HCT116 (cell line): ENCODE results near the gene PDCD6IP. TPM values are rescaled to one million over a fixed set of nuclear protein-coding genes. Genes with fewer than 3 reads are reported as not detected.

Experiments used
- ATAC-seq: fragments of 200-7000 bp; cut with Tn5 transposase; 2 replicates; pipeline ENCODE4 v1.9.1; 2020; ENCODE audit warnings: mild to moderate bottlenecking, moderate library complexity
- BruUV-seq: library from RNA; stranded (reverse); fragments of 400-500 nt; replicated peaks from 2 replicates; lab custom pipeline; 2021; lab: Mats Ljungman, UMichigan
- CTCF ChIA-PET: fragments of 300-600 bp; sonication (Branson Sonifier 250); formaldehyde crosslinking; loops from one replicate; lab custom pipeline; 2021; ENCODE audit warnings: antibody characterized with exemption; lab: Charles Lee
- POLR2A ChIA-PET: fragments of 300-600, 350-600 bp; sonication (Branson Sonifier 250); formaldehyde crosslinking; loops from one replicate; lab custom pipeline; 2021; ENCODE audit warnings: antibody characterized with exemption; lab: Charles Lee
- RAD21 ChIA-PET, 2 experiments: fragments of 300-600 bp; sonication (Branson Sonifier 250); formaldehyde crosslinking; loops; one replicate each; lab custom pipeline; 2023; ENCODE audit warnings: low total read pairs in 2 of 2; ENCODE audit not compliant: uncharacterized antibody in 2 of 2, unreplicated experiment in 2 of 2, low non-redundant PET in 1 of 2; lab: Charles Lee
- DNase-seq: peaks from one replicate; pipeline ENCODE4 v3.0.0-alpha.2; 2010; ENCODE audit warnings: low read depth, low spot score
- H2AFZ ChIP-seq: fragments of 200-600 bp; shearing (Covaris generic), sonication (generic); 2 replicates; pipeline ENCODE4 v1.6.1; 2017; ENCODE audit warnings: low read depth, mixed run types, mixed read lengths, antibody characterized with exemption, low read length; ENCODE audit not compliant: poor library complexity, severe bottlenecking
- H3K27ac ChIP-seq: 2 replicates; pipeline ENCODE4 v1.5.1; 2012; ENCODE audit warnings: low read depth, low read length
- H3K27me3 ChIP-seq: fragments of 200-600 bp; sonication (generic); 2 replicates; pipeline ENCODE4 v1.6.1; 2016; ENCODE audit warnings: mixed run types, low read length, mixed read lengths; ENCODE audit not compliant: insufficient read depth
- H3K36me3 ChIP-seq, 2 experiments: fragments of 200-500 bp in 1 of 2; fragments of 200-600 bp in 1 of 2; sonication (Bioruptor generic) in 1 of 2; sonication (generic) in 1 of 2; 2 replicates each; pipeline versions ENCODE4 v1.5.1 to v1.6.1; 2014 to 2016; ENCODE audit warnings: low read length in 2 of 2, inconsistent platforms in 1 of 2, mixed read lengths in 1 of 2, mixed run types in 1 of 2; ENCODE audit not compliant: insufficient read depth in 2 of 2, control insufficient read depth in 1 of 2
- H3K4me1 ChIP-seq, 2 experiments: fragments of 200-600 bp in 1 of 2; sonication (generic) in 1 of 2; 2 replicates each; pipeline versions ENCODE4 v1.5.1 to v1.6.1; 2012 to 2017; ENCODE audit warnings: low read length in 2 of 2, inconsistent platforms in 1 of 2, mild to moderate bottlenecking in 1 of 2, mixed read lengths in 1 of 2, mixed run types in 1 of 2, moderate library complexity in 1 of 2; ENCODE audit not compliant: insufficient read depth in 2 of 2, control insufficient read depth in 1 of 2
- H3K4me2 ChIP-seq: fragments of 200-600 bp; sonication (generic); 2 replicates; pipeline ENCODE4 v1.6.1; 2017; ENCODE audit warnings: mixed run types, low read length, mixed read lengths
- H3K4me3 ChIP-seq, 2 experiments: fragments of 200-600 bp in 1 of 2; sonication (generic) in 1 of 2; replicated peaks in 1 of 2; 2 replicates each; pipeline ENCODE4 v1.5.1; 2011 to 2016; ENCODE audit warnings: low read length in 2 of 2, control low read depth in 1 of 2, low read depth in 1 of 2, mild to moderate bottlenecking in 1 of 2, mixed read lengths in 1 of 2, mixed run types in 1 of 2
- H3K79me2 ChIP-seq: fragments of 200-600 bp; sonication (generic); 2 replicates; pipeline ENCODE4 v1.6.1; 2017; ENCODE audit warnings: mild to moderate bottlenecking, mixed run types, low read length, moderate library complexity, mixed read lengths; ENCODE audit not compliant: insufficient read depth
- H3K9ac ChIP-seq: fragments of 200-600 bp; sonication (generic); 2 replicates; pipeline ENCODE4 v1.6.1; 2016; ENCODE audit warnings: low read length, mixed read lengths
- H3K9me2 ChIP-seq: fragments of 200-600 bp; sonication (generic), shearing (Covaris generic); 2 replicates; pipeline ENCODE4 v1.6.1; 2017; ENCODE audit warnings: mixed run types, mild to moderate bottlenecking, moderate library complexity; ENCODE audit not compliant: insufficient read depth
- H3K9me3 ChIP-seq, 2 experiments: fragments of 200-500 bp in 1 of 2; fragments of 200-600 bp in 1 of 2; sonication (Bioruptor generic) in 1 of 2; sonication (generic) in 1 of 2; 2 replicates each; pipeline ENCODE4 v1.6.1; 2014 to 2017; ENCODE audit warnings: low read length in 2 of 2, mixed read lengths in 2 of 2, inconsistent platforms in 1 of 2, low read depth in 1 of 2, mild to moderate bottlenecking in 1 of 2, mixed run types in 1 of 2, moderate library complexity in 1 of 2; ENCODE audit not compliant: control insufficient read depth in 1 of 2, insufficient read depth in 1 of 2
- H4K20me1 ChIP-seq: fragments of 200-600 bp; sonication (generic), shearing (Covaris generic); 2 replicates; pipeline ENCODE4 v1.6.1; 2017; ENCODE audit warnings: mixed run types, mild to moderate bottlenecking, moderate library complexity; ENCODE audit not compliant: insufficient read depth
- CBX3 ChIP-seq: IDR thresholded peaks from 2 replicates; pipeline ENCODE4 v1.6.1; 2012; ENCODE audit warnings: low read depth
- EGR1 ChIP-seq: IDR thresholded peaks from 2 replicates; pipeline ENCODE4 v1.6.1; 2012; ENCODE audit warnings: low read depth
- ELF1 ChIP-seq: IDR thresholded peaks from 2 replicates; pipeline ENCODE4 v1.6.1; 2012; ENCODE audit warnings: low read depth, borderline replicate concordance
- EZH2 ChIP-seq: fragments of 200-600 bp; sonication (generic); IDR thresholded peaks from 2 replicates; pipeline ENCODE4 v1.6.1; 2017; ENCODE audit warnings: antibody characterized with exemption, mixed run types
- FOSL1 ChIP-seq: IDR thresholded peaks from 2 replicates; pipeline ENCODE4 v1.6.1; 2012; ENCODE audit warnings: low read depth
- JUND ChIP-seq: IDR thresholded peaks from 2 replicates; pipeline ENCODE4 v1.6.1; 2012
- POLR2A ChIP-seq: IDR thresholded peaks from 2 replicates; pipeline ENCODE4 v1.7.0; 2011; ENCODE audit warnings: borderline replicate concordance; ENCODE audit not compliant: insufficient read depth, insufficient read length; ENCODE audit errors: extremely low read depth
- SIN3A ChIP-seq: IDR thresholded peaks from 2 replicates; pipeline ENCODE4 v1.6.1; 2012; ENCODE audit warnings: low read depth
- TCF7L2 ChIP-seq: IDR thresholded peaks from 2 replicates; pipeline ENCODE4 v1.7.0; 2011; ENCODE audit warnings: borderline replicate concordance, inconsistent platforms; ENCODE audit not compliant: insufficient read depth, insufficient read length; ENCODE audit errors: extremely low read depth
- YY1 ChIP-seq: IDR thresholded peaks from 2 replicates; pipeline ENCODE4 v1.6.1; 2011; ENCODE audit warnings: low read length, low read depth, moderate library complexity, mild to moderate bottlenecking; ENCODE audit not compliant: insufficient replicate concordance; ENCODE audit errors: extremely low read depth
- ZBTB33 ChIP-seq: IDR thresholded peaks from 2 replicates; pipeline ENCODE4 v1.6.1; 2011; ENCODE audit warnings: mild to moderate bottlenecking, low read length, moderate library complexity; ENCODE audit not compliant: insufficient replicate concordance; ENCODE audit errors: extremely low read depth
- ZNF274 ChIP-seq: fragments of 200-500 bp; sonication (Bioruptor generic); IDR thresholded peaks from 2 replicates; pipeline ENCODE4 v1.6.1; 2014; ENCODE audit warnings: mild to moderate bottlenecking, low read depth, low read length, inconsistent platforms
- intact Hi-C: fragments of 100-400 bp; cut with micrococcal nuclease; formaldehyde crosslinking; loops from 2 replicates; pipeline ENCODE4 v1.10.0; 2022
- total RNA-seq: library from RNA; stranded (reverse); gene quantifications from one replicate; pipeline ENCODE4 v1.2.1, GENCODE V29; 2021; ENCODE audit not compliant: unreplicated experiment
- TF ChIP-seq, protein P1 (sequence below): IDR thresholded peaks from 2 replicates; pipeline ENCODE4 v1.6.1; 2012; ENCODE audit warnings: low read depth

Gene PDCD6IP
- total RNA-seq, 1 experiment from 2014 or later = 241 TPM

DNA sequence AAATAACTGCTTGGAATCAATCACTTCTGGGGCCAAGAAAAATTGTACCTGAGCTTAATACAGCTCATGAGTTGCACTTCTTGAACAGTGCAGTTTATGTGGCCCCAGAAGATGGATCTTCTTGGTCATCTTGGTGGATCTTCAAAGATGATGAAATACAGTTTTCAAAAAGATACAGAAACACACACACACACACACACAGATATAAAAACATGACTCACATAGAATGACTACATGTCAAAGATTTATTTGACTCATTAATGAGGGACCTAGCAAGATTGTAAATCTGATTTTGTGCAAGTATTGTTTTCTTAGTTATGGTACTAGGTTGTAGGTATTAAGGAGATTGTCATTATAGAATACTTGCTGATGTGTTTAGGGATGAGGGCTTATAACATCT, 32.6 kb downstream of the PDCD6IP start:
- intact Hi-C loops = no loop called here
- no peak overlapping the region for H3K4me2 ChIP-seq
- no peaks in the 10 kb centered on the region for H3K9me3 ChIP-seq
- BruUV-seq = no TSS peak
- H2AFZ ChIP-seq = no peak overlapping the region
- H3K27ac ChIP-seq = no peak overlapping the region
- H3K4me1 ChIP-seq = no peaks in the 10 kb centered on the region
- POLR2A ChIA-PET = no interaction called here
- H3K9me2 ChIP-seq = no peaks in the 10 kb centered on the region
- DNase-seq (no peak), ATAC-seq (no peak)
- H3K4me3 ChIP-seq = no peak overlapping the region
- peaks cover 11 to 31% of the 10 kb centered on the region in 2 experiments for H3K36me3 ChIP-seq
- no peak overlapping the region for H3K9ac ChIP-seq
- peaks cover 41% of the 10 kb centered on the region for H3K79me2 ChIP-seq
- TF ChIP-seq CBX3 (no peak), EGR1 (no peak), JUND (no peak), TCF7L2 (no peak), ZBTB33 (no peak)
- TF ChIP-seq, all 23 proteins: peak for 0
- ChIA-PET CTCF (no interaction called here), RAD21 (no interaction called here)
- Histone ChIP-seq H3K27me3 (no peaks in the 10 kb centered on the region), H4K20me1 (no peaks in the 10 kb centered on the region)

DNA sequence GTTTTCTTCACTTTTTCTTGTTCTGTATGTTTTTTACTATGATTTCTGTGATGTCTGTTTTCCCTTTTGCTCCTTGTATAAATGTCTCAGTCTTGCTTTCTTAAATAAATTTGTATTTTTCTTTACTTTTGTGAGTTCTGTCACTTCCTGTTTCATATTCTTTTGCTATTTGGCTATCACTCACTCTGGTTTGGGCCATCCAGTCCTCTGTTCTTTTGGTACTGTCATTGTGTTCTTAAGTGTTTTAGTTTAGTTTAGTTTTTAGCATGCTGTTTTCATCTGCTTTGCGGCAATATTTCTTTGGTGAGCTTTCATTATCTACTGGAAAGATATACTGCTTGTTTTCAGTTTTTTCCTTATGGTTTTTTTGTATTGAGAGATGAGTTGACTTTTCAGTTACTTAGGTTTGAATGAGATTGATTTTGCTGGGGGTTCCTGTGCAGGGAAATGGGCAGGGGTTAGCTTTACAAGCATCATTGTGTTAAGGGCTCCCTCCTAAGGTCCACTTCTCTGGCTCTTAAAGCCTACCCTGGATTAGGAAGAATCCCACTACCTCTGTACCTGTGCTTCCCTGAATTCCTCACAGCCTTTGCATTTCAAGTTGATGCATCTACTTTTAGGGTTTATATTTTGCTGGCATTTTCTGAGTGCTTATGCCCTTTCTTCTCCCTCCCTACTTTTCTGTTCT, 35.1 kb downstream of the PDCD6IP start:
- Histone ChIP-seq H3K4me1 (no peaks in the 10 kb centered on the region), H3K9me2 (no peaks in the 10 kb centered on the region), H2AFZ (no peak overlapping the region), H3K4me2 (no peak overlapping the region), H3K79me2 (peaks cover 41% of the 10 kb centered on the region), H4K20me1 (no peaks in the 10 kb centered on the region), H3K36me3 (peaks cover 10 to 24% of the 10 kb centered on the region in 2 experiments), H3K9me3 (no peaks in the 10 kb centered on the region), H3K9ac (no peak overlapping the region), H3K4me3 (no peak overlapping the region), H3K27me3 (no peaks in the 10 kb centered on the region), H3K27ac (no peak overlapping the region)
- RAD21 ChIA-PET = no interaction called here
- BruUV-seq = no TSS peak
- intact Hi-C loops = no loop called here
- no peak for DNase-seq
- ATAC-seq = no peak
- CTCF ChIA-PET = no interaction called here
- POLR2A ChIA-PET = no interaction called here
- TF ChIP-seq EZH2 (no peak), ZNF274 (no peak), CBX3 (no peak), EGR1 (no peak), ELF1 (no peak), TCF7L2 (no peak), YY1 (no peak), POLR2A (no peak), FOSL1 (no peak), SIN3A (no peak)
- TF ChIP-seq, protein P1, sequence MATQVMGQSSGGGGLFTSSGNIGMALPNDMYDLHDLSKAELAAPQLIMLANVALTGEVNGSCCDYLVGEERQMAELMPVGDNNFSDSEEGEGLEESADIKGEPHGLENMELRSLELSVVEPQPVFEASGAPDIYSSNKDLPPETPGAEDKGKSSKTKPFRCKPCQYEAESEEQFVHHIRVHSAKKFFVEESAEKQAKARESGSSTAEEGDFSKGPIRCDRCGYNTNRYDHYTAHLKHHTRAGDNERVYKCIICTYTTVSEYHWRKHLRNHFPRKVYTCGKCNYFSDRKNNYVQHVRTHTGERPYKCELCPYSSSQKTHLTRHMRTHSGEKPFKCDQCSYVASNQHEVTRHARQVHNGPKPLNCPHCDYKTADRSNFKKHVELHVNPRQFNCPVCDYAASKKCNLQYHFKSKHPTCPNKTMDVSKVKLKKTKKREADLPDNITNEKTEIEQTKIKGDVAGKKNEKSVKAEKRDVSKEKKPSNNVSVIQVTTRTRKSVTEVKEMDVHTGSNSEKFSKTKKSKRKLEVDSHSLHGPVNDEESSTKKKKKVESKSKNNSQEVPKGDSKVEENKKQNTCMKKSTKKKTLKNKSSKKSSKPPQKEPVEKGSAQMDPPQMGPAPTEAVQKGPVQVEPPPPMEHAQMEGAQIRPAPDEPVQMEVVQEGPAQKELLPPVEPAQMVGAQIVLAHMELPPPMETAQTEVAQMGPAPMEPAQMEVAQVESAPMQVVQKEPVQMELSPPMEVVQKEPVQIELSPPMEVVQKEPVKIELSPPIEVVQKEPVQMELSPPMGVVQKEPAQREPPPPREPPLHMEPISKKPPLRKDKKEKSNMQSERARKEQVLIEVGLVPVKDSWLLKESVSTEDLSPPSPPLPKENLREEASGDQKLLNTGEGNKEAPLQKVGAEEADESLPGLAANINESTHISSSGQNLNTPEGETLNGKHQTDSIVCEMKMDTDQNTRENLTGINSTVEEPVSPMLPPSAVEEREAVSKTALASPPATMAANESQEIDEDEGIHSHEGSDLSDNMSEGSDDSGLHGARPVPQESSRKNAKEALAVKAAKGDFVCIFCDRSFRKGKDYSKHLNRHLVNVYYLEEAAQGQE = no peak
